GM12864 (cell line): Measurements from ENCODE around the gene NCK1.
"Not testable (repeated sequence)": the region's sequence is repeated elsewhere in the genome, so short reads cannot be mapped to it uniquely, and the experiment has no call there.

Source experiments
- DNase-seq: peaks from one replicate; pipeline ENCODE4 v3.0.0-alpha.2; 2011; ENCODE audit warnings: low read depth
- H3K4me3 ChIP-seq: 2 replicates; pipeline ENCODE4 v1.5.1; 2011; ENCODE audit warnings: mild to moderate bottlenecking, low read depth, low read length, control low read depth
- TF ChIP-seq, protein P1 (sequence below): IDR thresholded peaks from 2 replicates; pipeline ENCODE4 v1.5.1; 2011; ENCODE audit warnings: low read depth, mild to moderate bottlenecking, moderate library complexity, low read length, control low read depth, inconsistent platforms; ENCODE audit errors: missing control alignments

The NCK1 gene

GRCh38 chr3:136889947-136890346 is 27.9 kb downstream of the NCK1 start:
- TF ChIP-seq, protein P1, sequence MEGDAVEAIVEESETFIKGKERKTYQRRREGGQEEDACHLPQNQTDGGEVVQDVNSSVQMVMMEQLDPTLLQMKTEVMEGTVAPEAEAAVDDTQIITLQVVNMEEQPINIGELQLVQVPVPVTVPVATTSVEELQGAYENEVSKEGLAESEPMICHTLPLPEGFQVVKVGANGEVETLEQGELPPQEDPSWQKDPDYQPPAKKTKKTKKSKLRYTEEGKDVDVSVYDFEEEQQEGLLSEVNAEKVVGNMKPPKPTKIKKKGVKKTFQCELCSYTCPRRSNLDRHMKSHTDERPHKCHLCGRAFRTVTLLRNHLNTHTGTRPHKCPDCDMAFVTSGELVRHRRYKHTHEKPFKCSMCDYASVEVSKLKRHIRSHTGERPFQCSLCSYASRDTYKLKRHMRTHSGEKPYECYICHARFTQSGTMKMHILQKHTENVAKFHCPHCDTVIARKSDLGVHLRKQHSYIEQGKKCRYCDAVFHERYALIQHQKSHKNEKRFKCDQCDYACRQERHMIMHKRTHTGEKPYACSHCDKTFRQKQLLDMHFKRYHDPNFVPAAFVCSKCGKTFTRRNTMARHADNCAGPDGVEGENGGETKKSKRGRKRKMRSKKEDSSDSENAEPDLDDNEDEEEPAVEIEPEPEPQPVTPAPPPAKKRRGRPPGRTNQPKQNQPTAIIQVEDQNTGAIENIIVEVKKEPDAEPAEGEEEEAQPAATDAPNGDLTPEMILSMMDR = no peak
- DNase-seq = no peak
- H3K4me3 ChIP-seq = no peak overlapping the region

GRCh38 chr3:136891934-136892855 is 30.2 kb downstream of the NCK1 start:
- H3K4me3 ChIP-seq = no peak overlapping the region
- TF ChIP-seq, protein P1 = no peak
- no peak for DNase-seq

DNA sequence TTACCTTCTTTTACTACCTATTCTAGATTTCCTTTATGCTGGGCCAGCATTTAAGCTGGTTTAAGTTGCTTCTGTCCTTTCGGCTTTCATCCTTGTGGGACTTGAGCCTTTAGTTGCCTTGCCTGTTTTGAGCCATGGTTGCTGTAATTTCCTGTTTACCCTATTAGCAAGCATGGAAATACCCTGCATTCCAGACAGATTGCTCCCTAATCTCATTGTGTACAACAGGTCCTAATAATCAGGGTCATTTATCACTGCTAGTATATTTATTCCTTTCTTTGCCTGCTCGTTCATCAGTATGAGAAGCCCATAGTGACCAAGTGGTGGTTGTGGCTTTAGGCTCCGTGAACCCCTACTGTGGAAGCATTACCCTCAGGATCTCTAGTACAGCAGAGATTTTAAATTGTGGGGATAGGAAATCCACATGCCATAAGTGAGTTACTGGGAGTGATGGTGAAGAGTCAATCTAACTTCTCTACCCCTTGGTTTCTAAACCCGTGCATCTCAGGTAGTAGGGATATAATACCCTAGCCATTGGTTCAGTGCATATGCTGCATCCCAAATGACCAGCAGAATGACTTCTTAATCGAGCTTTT is 31.9 kb downstream of the NCK1 start:
- H3K4me3 ChIP-seq = no peak overlapping the region
- DNase-seq = no peak
- TF ChIP-seq, protein P1 = no peak

DNA sequence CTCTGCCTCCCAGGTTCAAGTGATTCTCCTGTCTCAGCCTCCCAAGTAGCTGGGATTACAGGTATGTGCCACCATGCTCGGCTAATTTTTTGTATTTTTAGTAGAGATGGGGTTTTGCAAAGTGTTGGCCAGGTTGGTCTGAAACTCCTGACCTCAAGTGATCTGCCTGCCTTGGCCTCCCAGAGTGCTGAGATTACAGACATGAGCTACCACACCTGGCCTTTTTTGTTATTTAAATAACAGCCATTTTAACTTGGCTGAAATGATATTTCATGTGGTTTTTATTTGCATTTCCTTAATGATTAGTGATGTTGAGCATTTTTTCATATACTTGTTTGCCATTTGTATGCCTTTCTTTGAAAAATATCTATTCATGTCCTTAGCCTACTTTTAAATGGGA is 35.2 kb downstream of the NCK1 start:
- not testable (repeated sequence) for H3K4me3 ChIP-seq, DNase-seq

- TF ChIP-seq, protein P1 = no peak
- no peak for DNase-seq
- no peak overlapping the region for H3K4me3 ChIP-seq
Observed at GRCh38 chr3:136898549-136898948, 36.5 kb downstream of the NCK1 start.

DNA sequence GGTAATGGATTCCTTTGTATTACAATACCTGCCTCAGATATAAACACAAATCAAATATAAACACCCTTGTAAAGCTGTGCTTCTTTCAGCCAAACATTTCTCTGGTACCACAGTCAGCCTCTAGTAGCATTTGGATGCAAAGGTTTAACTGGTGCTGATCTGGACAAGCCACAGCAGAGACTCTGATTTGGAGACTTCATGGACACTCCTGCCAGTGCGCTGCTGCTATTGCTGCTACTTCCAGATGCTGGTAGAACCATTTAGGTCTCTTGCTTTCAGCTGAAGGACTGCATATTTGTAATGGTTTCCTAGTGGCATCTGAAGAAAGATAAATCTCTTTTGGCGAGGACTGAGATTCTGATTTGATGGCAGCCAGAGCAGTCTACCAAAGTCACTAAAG is 36.9 kb downstream of the NCK1 start:
- H3K4me3 ChIP-seq = no peak overlapping the region
- TF ChIP-seq, protein P1 = no peak
- no peak for DNase-seq

DNA sequence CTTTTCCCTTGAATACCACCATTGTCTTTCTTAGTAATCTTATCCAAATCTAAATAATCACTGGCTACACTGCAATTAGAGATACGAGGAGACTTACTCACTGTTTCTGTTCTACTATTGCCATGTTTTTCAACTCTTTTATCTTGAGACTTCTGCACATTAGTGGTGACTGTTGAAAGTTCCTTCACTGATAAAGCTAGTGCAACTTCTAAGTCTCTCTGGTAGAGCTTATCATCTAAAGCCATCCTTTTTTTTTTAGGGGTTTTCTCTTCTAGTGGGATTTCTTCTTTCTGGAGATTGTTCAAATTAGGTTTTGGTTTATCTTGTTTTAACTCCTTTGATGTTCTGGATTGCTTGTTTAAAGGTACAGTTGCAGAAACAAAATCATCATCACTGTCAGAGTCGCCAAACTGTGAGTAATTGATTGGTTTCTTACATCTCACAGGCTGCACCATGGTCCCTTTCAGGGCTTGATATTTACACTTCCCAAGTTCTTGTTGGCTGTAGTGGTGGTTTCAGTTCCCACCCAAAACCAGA is 37.7 kb downstream of the NCK1 start:
- DNase-seq = no peak
- no peak overlapping the region for H3K4me3 ChIP-seq
- TF ChIP-seq, protein P1 = no peak

- H3K4me3 ChIP-seq, DNase-seq: not testable (repeated sequence)
Observed at GRCh38 chr3:136900694-136901093, 38.7 kb downstream of the NCK1 start.
